Naive thymus-derived CD8-positive, alpha-beta T cell (primary cell): Measurements from ENCODE around the gene FNDC1. TPM values are rescaled to one million over a fixed set of nuclear protein-coding genes. Genes with fewer than 3 reads are reported as not detected.

Source experiments
- ATAC-seq, 2 donors: fragments of 150-1000 bp; cut with Tn5 transposase in 1 of 2; sonication (Bioruptor Pico), chemical (Tn5 transposase) in 1 of 2; 1 replicate in 1 of 2; 2 replicates in 1 of 2; pipeline ENCODE4 v1.10.0; 2021; ENCODE audit warnings: mild to moderate bottlenecking in 2 of 2, moderate library complexity in 2 of 2
- POLR2A ChIA-PET: fragments of 350-600 bp; sonication (Branson Sonifier 250); formaldehyde crosslinking; loops from one replicate; lab custom pipeline; 2021; ENCODE audit warnings: antibody characterized with exemption; lab: Charles Lee
- DNase-seq, 10 donors: peaks; one replicate each; pipeline versions ENCODE4 v3.0.0 to v3.0.0-alpha.2; 2020 to 2022
- H3K27ac Mint-ChIP-seq, 10 donors: one replicate each; pipeline ENCODE4 v1.8.0; 2020 to 2022; ENCODE audit warnings: mild to moderate bottlenecking in 10 of 10, mixed read lengths in 10 of 10, moderate library complexity in 4 of 10, inconsistent platforms in 1 of 10
- H3K27me3 Mint-ChIP-seq, 5 donors: one replicate each; pipeline ENCODE4 v1.8.0; 2021 to 2022; ENCODE audit warnings: mixed read lengths in 5 of 5
- H3K36me3 Mint-ChIP-seq, 3 donors: one replicate each; pipeline ENCODE4 v1.8.0; 2020 to 2022; ENCODE audit warnings: mixed read lengths in 3 of 3, mild to moderate bottlenecking in 2 of 3, inconsistent platforms in 1 of 3
- H3K4me1 Mint-ChIP-seq, 4 donors: one replicate each; pipeline ENCODE4 v1.8.0; 2021 to 2022; ENCODE audit warnings: mixed read lengths in 4 of 4
- H3K4me3 Mint-ChIP-seq, 10 donors: one replicate each; pipeline ENCODE4 v1.8.0; 2020 to 2022; ENCODE audit warnings: mild to moderate bottlenecking in 10 of 10, mixed read lengths in 10 of 10, moderate library complexity in 6 of 10, inconsistent platforms in 1 of 10
- H3K9me3 Mint-ChIP-seq, 9 donors: one replicate each; pipeline ENCODE4 v1.8.0; 2020 to 2022; ENCODE audit warnings: mixed read lengths in 9 of 9, mild to moderate bottlenecking in 3 of 9, inconsistent platforms in 1 of 9, moderate library complexity in 1 of 9
- polyA plus RNA-seq, 3 donors: library from polyadenylated mRNA; unstranded; fragments of 300-500 nt; fragmentation: Illumina TruSeq; gene quantifications; one replicate each; pipeline ENCODE4 v1.2.3, GENCODE V29; 2021
- total RNA-seq, 8 experiments: library from RNA in 2 of 8; stranded (reverse) in 2 of 8; gene quantifications; one replicate each; pipeline ENCODE4 v1.2.3 and lab custom pipeline; 2021 to 2026

The FNDC1 gene
- total and polyA plus RNA-seq, 5 experiments from 2014 or later, result not detected

GRCh38 chr6:159305804-159306537 is 136.8 kb downstream of the FNDC1 start:
- ATAC-seq, result no peak
- Mint-ChIP-seq H3K27ac (no peak overlapping the region), H3K4me1 (no peaks in the 10 kb centered on the region), H3K4me3 (no peak overlapping the region), H3K36me3 (no peaks in the 10 kb centered on the region), H3K9me3 (peaks cover 0 to 1% (median 0%) of the 10 kb centered on the region in 9 donors), H3K27me3 (peaks cover 4 to 26% (median 7%) of the 10 kb centered on the region in 5 donors)
- POLR2A ChIA-PET, result no interaction called here
- DNase-seq, result no peak

DNA sequence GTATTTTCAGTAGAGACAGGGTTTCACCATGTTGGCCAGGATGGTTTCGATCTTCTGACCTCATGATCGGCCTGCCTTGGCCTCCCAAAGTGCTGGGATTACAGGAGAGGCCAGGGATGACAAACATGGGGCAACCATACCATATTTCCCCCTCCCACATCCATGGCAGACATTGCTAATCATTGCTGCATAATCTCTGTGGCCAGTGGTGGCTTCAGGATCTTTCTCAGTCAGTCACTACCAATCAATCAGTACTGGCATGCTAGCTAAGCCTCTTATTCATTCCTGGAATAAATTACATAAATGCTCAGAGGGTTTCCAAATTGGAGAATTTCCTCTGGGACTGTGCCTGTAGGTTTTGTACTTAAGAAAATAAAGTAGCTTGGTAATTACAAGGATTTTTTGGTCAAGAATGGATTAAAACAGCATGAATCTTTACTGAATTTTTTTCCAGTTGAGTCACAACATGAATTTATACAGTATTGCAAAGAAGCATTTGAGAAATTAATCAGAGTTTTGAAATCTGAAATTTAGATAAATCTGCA is 138.1 kb downstream of the FNDC1 start:
- POLR2A ChIA-PET, result no interaction called here
- H3K27ac Mint-ChIP-seq, result no peak overlapping the region
- peaks cover 0 to 1% (median 0%) of the 10 kb centered on the region in 9 donors for H3K9me3 Mint-ChIP-seq
- DNase-seq (no peak), ATAC-seq (no peak)
- H3K36me3 Mint-ChIP-seq, result no peaks in the 10 kb centered on the region
- no peaks in the 10 kb centered on the region for H3K4me1 Mint-ChIP-seq
- H3K4me3 Mint-ChIP-seq, result no peak overlapping the region
- H3K27me3 Mint-ChIP-seq, result peaks cover 4 to 18% (median 4%) of the 10 kb centered on the region in 5 donors

GRCh38 chr6:159308198-159308597 is 139.0 kb downstream of the FNDC1 start:
- no peak for DNase-seq

GRCh38 chr6:159309723-159310122 is 140.5 kb downstream of the FNDC1 start:
- Mint-ChIP-seq H3K9me3 (no peaks in the 10 kb centered on the region), H3K27ac (no peak overlapping the region), H3K4me3 (no peak overlapping the region), H3K36me3 (no peaks in the 10 kb centered on the region), H3K4me1 (no peaks in the 10 kb centered on the region), H3K27me3 (peaks cover 0 to 14% (median 3%) of the 10 kb centered on the region in 5 donors)
- DNase-seq (no peak), ATAC-seq (no peak)
- POLR2A ChIA-PET, result no interaction called here

More at GRCh38 chr6:159308198-159308597, 139.0 kb downstream of the FNDC1 start:
- no peaks in the 10 kb centered on the region for H3K4me1 Mint-ChIP-seq
- no peak for ATAC-seq
- no peaks in the 10 kb centered on the region for H3K9me3 Mint-ChIP-seq
- no peak overlapping the region for H3K27ac Mint-ChIP-seq
- POLR2A ChIA-PET, result no interaction called here
- H3K4me3 Mint-ChIP-seq, result no peak overlapping the region
- peaks cover 3 to 14% (median 4%) of the 10 kb centered on the region in 5 donors for H3K27me3 Mint-ChIP-seq
- H3K36me3 Mint-ChIP-seq, result no peaks in the 10 kb centered on the region

DNA sequence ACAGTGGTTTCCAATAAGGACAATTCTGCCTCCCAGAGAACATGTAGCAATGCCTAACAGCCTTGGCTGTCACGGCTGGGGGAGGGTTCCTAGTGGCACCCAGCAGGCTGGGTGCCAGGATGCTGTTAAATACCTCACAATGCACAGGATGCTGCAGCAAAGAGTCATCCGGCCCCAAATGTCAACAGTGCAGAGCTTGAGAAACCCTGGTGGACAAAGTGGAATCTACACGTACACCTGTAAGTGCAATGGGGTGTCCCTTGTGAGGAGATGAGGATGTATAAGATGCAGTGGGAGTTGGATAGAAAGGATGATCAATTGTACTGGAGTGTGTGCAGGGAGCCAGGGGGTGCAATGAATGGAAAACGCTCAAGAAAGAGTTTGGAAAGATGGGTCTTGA is 142.4 kb downstream of the FNDC1 start:
- peak overlapping the region in 1 of 10 donors; percentile 18 for H3K27ac Mint-ChIP-seq
- H3K36me3 Mint-ChIP-seq, result no peaks in the 10 kb centered on the region
- no peak overlapping the region for H3K4me3 Mint-ChIP-seq
- H3K27me3 Mint-ChIP-seq, result peaks cover 0 to 15% (median 2%) of the 10 kb centered on the region in 5 donors
- no peak for ATAC-seq
- POLR2A ChIA-PET, result no interaction called here
- no peaks in the 10 kb centered on the region for H3K4me1 Mint-ChIP-seq
- H3K9me3 Mint-ChIP-seq, result no peaks in the 10 kb centered on the region
- no peak for DNase-seq

GRCh38 chr6:159312206-159312605 is 143.0 kb downstream of the FNDC1 start:
- no peaks in the 10 kb centered on the region for H3K36me3 Mint-ChIP-seq
- DNase-seq (no peak), ATAC-seq (no peak)
- no peak overlapping the region for H3K27ac Mint-ChIP-seq
- H3K4me3 Mint-ChIP-seq, result no peak overlapping the region
- no peaks in the 10 kb centered on the region for H3K9me3 Mint-ChIP-seq
- H3K27me3 Mint-ChIP-seq, result peaks cover 2 to 15% (median 4%) of the 10 kb centered on the region in 5 donors
- H3K4me1 Mint-ChIP-seq, result no peaks in the 10 kb centered on the region
- POLR2A ChIA-PET, result no interaction called here

- ATAC-seq, result no peak
- POLR2A ChIA-PET, result no interaction called here
- peaks cover 3 to 18% (median 12%) of the 10 kb centered on the region in 5 donors for H3K27me3 Mint-ChIP-seq
Measured at GRCh38 chr6:159313018-159313417, 143.8 kb downstream of the FNDC1 start.

DNA sequence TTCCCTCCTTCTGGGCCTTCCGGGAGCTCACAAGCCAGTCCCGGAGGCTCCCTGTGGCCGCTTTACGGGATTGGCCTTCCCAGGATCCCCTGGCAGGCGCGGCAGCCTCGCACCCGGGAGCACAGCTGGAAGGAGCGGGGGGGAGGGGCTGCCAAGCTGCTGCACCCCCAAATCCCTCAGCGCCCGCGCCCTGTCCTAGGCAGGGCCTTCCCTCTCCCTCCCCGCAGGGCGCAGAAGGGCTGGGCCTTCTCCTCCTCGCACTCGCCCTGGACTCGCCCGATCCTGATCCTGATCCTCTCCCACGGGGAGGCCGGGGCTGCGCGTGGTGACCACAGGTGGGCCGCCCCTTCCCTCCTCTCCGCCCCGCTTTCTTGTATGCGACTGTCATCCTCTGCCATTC is 146.4 kb downstream of the FNDC1 start:
- Mint-ChIP-seq H3K4me1 (no peaks in the 10 kb centered on the region), H3K4me3 (no peak overlapping the region)
- POLR2A ChIA-PET, result no interaction called here

More at GRCh38 chr6:159313018-159313417, 143.8 kb downstream of the FNDC1 start:
- Mint-ChIP-seq H3K36me3 (no peaks in the 10 kb centered on the region), H3K27ac (no peak overlapping the region), H3K4me1 (no peaks in the 10 kb centered on the region), H3K9me3 (no peaks in the 10 kb centered on the region), H3K4me3 (no peak overlapping the region)
- no peak for DNase-seq

GRCh38 chr6:159317430-159317829 is 148.2 kb downstream of the FNDC1 start:
- H3K4me3 Mint-ChIP-seq, result no peak overlapping the region
- ATAC-seq (no peak), DNase-seq (no peak)
- no peaks in the 10 kb centered on the region for H3K4me1 Mint-ChIP-seq
- POLR2A ChIA-PET, result no interaction called here
- no peaks in the 10 kb centered on the region for H3K36me3 Mint-ChIP-seq
- no peak overlapping the region for H3K27ac Mint-ChIP-seq
- H3K27me3 Mint-ChIP-seq, result peaks cover 8 to 30% (median 16%) of the 10 kb centered on the region in 5 donors
- no peaks in the 10 kb centered on the region for H3K9me3 Mint-ChIP-seq

More for the DNA sequence above, 146.4 kb downstream of the FNDC1 start:
- no peak overlapping the region for H3K27ac Mint-ChIP-seq
- no peak for DNase-seq
- no peaks in the 10 kb centered on the region for H3K9me3 Mint-ChIP-seq
- no peak for ATAC-seq
- peaks cover 8 to 30% (median 18%) of the 10 kb centered on the region in 5 donors for H3K27me3 Mint-ChIP-seq
- H3K36me3 Mint-ChIP-seq, result no peaks in the 10 kb centered on the region

- DNase-seq (no peak), ATAC-seq (no peak)
- H3K27ac Mint-ChIP-seq, result no peak overlapping the region
- no peak overlapping the region for H3K4me3 Mint-ChIP-seq
- no peaks in the 10 kb centered on the region for H3K4me1 Mint-ChIP-seq
- no peaks in the 10 kb centered on the region for H3K9me3 Mint-ChIP-seq
- no peaks in the 10 kb centered on the region for H3K36me3 Mint-ChIP-seq
- H3K27me3 Mint-ChIP-seq, result peaks cover 9 to 38% (median 10%) of the 10 kb centered on the region in 5 donors
- POLR2A ChIA-PET, result no interaction called here
Measured at GRCh38 chr6:159321267-159321666, 152.1 kb downstream of the FNDC1 start.

Other genes with a start within 250 kb of the FNDC1 start
- 1 to 10 TPM; 1.9 TPM for gene RSPH3, start 169.2 kb upstream of the FNDC1 start, total RNA-seq
- 1 to 10 TPM; 1.3 to 2.0 (median 1.8) TPM for gene RSPH3, start 169.2 kb upstream of the FNDC1 start, polyA plus RNA-seq
- 10 to 100 TPM; 54.5 to 56.9 TPM for gene TAGAP, start 124.4 kb upstream of the FNDC1 start, total RNA-seq
- 100 to 1,000 TPM in 1 of 3 donors, 10 to 100 TPM in 2; 97.4 to 111 (median 98.2) TPM for gene TAGAP, start 124.4 kb upstream of the FNDC1 start, polyA plus RNA-seq